SIG-M5 treated with dmso at 0.1 percent for 504 hours (cell line): ENCODE data around the gene GYS1.
"Not testable (repeated sequence)": the region's sequence is repeated elsewhere in the genome, so short reads cannot be mapped to it uniquely, and the experiment has no call there.

ENCODE experiments used
- DNase-seq: peaks from one replicate; lab custom pipeline; 2025; ENCODE audit not compliant: unreplicated experiment; lab: John Stamatoyannopoulos, UW

The GYS1 gene

GRCh38 chr19:48946463-48947257 is 46.4 kb downstream of the GYS1 start:
- no peak for DNase-seq

GRCh38 chr19:48945817-48946216 is 47.3 kb downstream of the GYS1 start:
- no peak for DNase-seq

GRCh38 chr19:48945415-48945814 is 47.7 kb downstream of the GYS1 start:
- DNase-seq = no peak

- no peak for DNase-seq
Observed at GRCh38 chr19:48943081-48943480, 50.0 kb downstream of the GYS1 start.

GRCh38 chr19:48940902-48941301 is 52.2 kb downstream of the GYS1 start:
- no peak for DNase-seq

GRCh38 chr19:48938256-48938655 is 54.9 kb downstream of the GYS1 start:
- DNase-seq = no peak

- no peak for DNase-seq
Observed at GRCh38 chr19:48935864-48936263, 57.2 kb downstream of the GYS1 start.

GRCh38 chr19:48934837-48935236 is 58.3 kb downstream of the GYS1 start:
- DNase-seq = no peak

GRCh38 chr19:48933382-48933932 is 59.7 kb downstream of the GYS1 start, which contains the start of gene DHDH:
Gene DHDH (plus strand): TSS chr19:48933699. CDS start chr19:48933722, 23 bp downstream.
- peak; percentile 66 for DNase-seq

- no peak for DNase-seq
Observed at GRCh38 chr19:48928164-48929025, 64.7 kb downstream of the GYS1 start.

GRCh38 chr19:48927692-48928091 is 65.4 kb downstream of the GYS1 start:
- DNase-seq = not testable (repeated sequence)

GRCh38 chr19:48926909-48927308 is 66.2 kb downstream of the GYS1 start:
- no peak for DNase-seq

GRCh38 chr19:48925890-48926289 is 67.2 kb downstream of the GYS1 start:
- DNase-seq = not testable (repeated sequence)

GRCh38 chr19:48925240-48925843 is 67.8 kb downstream of the GYS1 start:
- DNase-seq = no peak

GRCh38 chr19:48922548-48923490 is 70.3 kb downstream of the GYS1 start:
- no peak for DNase-seq

GRCh38 chr19:48921721-48922500 is 71.2 kb downstream of the GYS1 start:
- DNase-seq = no peak

- no peak for DNase-seq
Observed at GRCh38 chr19:48920949-48921348, 72.2 kb downstream of the GYS1 start.

GRCh38 chr19:48919271-48919670 is 73.8 kb downstream of the GYS1 start:
- not testable (repeated sequence) for DNase-seq

- DNase-seq = no peak
Observed at GRCh38 chr19:48918801-48919247, 74.3 kb downstream of the GYS1 start.
